Measurements from ENCODE around the gene CRPPA.
"Not testable (repeated sequence)": the region's sequence is repeated elsewhere in the genome, so short reads cannot be mapped to it uniquely, and the experiment has no call there.

The CRPPA gene

DNA sequence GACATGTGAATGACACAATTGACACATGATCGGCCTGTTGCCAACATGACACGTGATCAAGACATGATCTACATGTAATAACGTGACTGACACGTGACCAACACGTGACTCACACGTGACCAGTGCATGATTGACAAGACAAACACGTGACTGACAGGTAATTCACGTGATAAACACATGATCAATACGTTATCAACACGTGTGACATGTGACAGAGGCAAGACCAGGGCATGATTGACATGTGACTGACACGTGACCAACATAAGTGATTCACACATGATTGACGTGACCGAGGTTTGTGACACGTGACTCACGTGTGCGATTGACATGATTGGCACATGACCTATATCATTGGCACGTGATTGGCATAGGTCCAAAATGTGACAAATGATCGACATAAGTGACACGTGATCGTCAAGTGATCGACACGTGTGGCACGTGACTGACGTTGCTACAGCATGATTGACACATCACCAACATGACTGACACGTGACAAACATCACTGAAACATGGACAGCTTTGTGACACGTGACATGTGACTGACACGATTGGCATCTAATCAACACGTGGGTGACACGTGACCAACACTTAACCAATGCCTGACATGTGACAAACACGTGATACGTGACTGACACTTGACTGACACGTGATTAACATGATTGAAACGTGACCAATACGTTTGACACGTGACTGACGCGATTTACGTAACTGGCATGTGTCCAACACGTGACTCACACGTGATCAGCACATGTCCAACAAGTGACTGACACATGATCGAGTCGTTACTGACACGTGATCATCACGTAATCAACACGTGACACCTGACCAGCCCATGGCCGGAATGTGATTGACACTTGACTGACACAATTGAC, 23.0 kb downstream of the CRPPA start:
- no peak for DNase-seq (ENCODE audit: low read depth, low spot score)

DNA sequence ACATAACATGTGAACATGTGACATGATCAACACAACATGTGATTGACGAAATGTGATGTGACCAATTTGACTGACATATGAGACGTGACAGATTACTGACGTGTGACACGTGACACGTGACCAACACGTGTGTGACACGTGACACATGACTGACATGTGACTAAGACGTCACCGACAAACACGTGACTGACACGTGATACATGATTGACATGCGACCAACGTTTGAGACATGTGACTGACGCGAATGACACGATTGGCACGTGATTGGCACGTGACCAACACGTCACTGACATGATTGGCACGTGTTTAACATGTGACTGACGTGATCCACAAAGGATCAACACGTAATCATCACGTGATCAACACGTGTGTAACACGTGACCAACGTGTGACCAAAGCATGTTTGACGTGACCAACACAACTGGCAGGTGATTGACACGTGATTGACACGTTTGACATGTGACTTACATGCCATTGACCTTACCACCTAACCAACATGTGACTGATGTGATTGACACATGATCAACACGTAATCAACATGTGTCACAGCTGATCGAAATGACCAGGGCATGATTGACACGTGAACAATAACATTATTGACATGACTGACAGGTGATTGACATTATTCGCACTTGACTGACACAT, 23.7 kb downstream of the CRPPA start:
- DNase-seq (ENCODE audit: low read depth, low spot score): no peak

DNA sequence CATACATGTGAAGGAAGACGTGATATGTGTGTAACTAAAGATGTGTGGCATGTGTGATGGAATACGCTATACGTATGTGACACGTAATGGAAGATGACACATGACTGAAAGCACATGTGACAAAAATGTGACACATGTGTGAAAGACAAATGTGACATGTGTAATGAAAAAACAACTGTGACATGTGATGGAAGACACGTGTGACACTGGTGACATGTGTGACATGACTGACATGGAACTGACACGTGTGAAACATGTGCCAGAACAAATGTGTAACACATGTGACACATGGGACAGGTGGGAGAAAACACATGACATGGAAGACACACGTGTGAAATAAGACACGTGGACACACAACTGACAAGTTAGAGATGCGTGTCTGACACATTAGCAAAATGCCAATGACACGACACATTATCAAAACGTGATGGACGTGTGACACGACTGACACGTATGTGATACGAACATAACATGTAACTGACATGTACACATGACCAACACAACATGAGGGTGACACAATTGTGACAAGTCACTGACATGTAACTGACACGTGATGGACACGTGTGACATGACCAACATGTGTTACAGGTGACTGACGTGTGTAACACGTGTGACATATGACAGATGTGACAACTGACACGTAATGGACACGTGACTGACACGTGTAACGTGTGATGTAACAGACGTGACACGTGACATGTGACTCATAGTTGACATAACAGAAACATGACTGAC, 24.4 kb downstream of the CRPPA start:
- no peak for DNase-seq (ENCODE audit: low read depth, low spot score)

DNA sequence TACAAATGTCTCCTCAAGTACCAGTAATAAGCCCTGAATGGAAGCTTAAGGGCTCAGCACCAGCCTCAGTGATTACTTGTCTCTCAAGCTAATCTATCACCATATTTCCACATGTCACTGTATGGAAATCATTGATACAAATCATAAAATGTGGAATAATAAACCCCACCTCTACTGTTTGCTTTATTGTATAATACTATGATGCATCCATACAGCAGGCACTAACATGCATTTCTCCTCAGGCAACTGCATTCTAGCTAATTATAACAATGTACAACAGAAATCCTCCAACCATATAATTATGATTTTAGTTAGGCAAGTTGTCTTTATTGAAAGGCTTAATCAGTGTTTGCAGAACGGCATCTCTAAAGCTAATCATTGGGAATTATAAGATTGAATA, 26.2 kb downstream of the CRPPA start:
- no peak for DNase-seq (ENCODE audit: low read depth, low spot score)

DNA sequence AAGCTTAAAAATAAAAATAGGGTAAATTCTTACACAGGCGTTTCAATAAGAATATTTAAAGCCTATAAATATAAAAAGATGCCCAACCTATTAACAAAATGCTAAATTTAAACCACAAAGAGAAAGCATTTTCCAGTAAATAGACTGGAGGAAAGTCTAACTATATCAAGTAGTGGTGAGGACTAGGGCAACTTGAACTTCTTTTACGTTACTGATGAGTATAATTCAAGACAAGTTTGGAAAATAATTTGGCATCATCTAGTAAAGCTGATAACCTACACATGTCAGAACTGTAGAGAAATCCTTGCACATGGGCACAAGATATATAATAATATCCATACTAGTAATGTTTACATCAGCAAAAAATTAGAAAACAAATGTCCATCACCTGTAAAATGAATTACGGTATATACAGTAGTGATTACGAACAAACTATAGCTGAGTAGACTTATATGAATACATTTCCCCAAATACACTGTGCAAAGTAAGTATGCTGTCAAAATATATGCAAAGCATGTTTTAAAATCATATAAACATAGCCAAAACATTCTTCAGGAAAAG, 27.4 kb downstream of the CRPPA start:
- no peak for DNase-seq (ENCODE audit: low read depth, low spot score)

DNA sequence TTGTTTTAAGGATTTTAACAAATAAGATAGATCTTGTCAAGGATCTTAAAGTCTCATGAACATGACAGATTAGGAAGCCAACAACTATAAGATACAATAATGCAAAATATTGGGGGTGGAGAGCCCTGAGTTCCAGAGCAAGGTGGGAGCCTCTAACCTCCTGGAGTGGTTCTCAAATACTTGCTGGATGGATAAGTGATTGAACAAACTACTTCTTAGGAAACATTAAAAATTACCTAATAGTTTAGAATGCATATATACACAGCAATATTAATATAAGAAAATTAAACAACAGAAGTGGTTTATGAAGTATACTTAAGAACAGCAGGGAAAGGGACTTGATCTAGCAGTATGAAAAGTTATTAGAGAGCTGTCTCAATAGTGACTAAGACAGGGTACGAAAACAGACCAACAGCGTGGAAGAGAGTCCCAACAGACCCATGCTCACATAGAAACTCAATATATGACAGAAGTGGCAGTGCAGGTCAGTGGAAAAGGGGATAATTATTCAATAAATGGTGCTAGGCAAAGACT, 28.3 kb downstream of the CRPPA start:
- DNase-seq (ENCODE audit: low read depth, low spot score): no peak

DNA sequence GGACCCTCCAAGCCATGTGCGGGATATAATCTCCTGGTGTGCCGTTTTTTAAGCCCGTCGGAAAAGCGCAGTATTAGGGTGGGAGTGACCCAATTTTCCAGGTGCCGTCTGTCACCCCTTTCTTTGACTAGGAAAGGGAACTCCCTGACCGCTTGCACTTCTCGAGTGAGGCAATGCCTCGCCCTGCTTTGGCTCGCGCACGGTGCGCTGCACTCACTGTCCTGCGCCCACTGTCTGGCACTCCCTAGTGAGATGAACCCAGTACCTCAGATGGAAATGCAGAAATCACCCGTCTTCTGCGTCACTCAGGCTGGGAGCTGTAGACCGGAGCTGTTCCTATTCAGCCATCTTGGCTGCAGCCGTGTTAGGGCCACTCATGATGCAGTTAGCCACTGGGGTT, 37.6 kb downstream of the CRPPA start:
- not testable (repeated sequence) for DNase-seq (ENCODE audit: low read depth, low spot score)

DNA sequence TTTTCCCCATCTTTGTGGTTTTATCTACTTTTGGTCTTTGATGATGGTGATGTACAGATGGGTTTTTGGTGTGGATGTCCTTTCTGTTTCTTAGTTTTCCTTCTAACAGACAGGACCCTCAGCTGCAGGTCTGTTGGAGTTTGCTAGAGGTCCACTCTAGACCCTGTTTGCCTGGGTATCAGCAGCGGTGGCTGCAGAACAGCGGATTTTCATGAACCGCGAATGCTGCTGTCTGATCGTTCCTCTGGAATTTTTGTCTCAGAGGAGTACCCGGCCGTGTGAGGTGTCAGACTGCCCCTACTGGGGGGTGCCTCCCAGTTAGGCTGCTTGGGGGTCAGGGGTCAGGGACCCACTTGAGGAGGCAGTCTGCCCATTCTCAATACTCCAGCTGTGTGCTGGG, 38.2 kb downstream of the CRPPA start:
- not testable (repeated sequence) for DNase-seq (ENCODE audit: low read depth, low spot score)
